T-helper 1 cell treated with Interleukin-12 subunit alpha and Interleukin-12 subunit beta and Interleukin-4 antibody, amounts not matched to agents 30 μg/mL and 1 μg/mL, for 36 hours (primary cell): ENCODE data around the gene LSAMP.

Source experiments
- H3K27ac Mint-ChIP-seq: one replicate; pipeline ENCODE4 v1.8.0; 2021; ENCODE audit warnings: mild to moderate bottlenecking, mixed read lengths
- H3K27me3 Mint-ChIP-seq: one replicate; pipeline ENCODE4 v1.8.0; 2021; ENCODE audit warnings: low read depth, mixed read lengths
- H3K36me3 Mint-ChIP-seq: one replicate; pipeline ENCODE4 v1.8.0; 2021; ENCODE audit warnings: low read depth, mixed read lengths
- H3K4me1 Mint-ChIP-seq: one replicate; pipeline ENCODE4 v1.8.0; 2021; ENCODE audit warnings: low read depth, mixed read lengths
- H3K4me3 Mint-ChIP-seq: one replicate; pipeline ENCODE4 v1.8.0; 2021; ENCODE audit warnings: mild to moderate bottlenecking, moderate library complexity, mixed read lengths
- H3K9me3 Mint-ChIP-seq: one replicate; pipeline ENCODE4 v1.8.0; 2021; ENCODE audit warnings: mixed read lengths

The LSAMP gene

GRCh38 chr3:116445311-116445841, at the start of gene LSAMP:
LSAMP (minus strand) TSS chr3:116445487.
- peaks cover 4% of the 10 kb centered on the region for H3K27me3 Mint-ChIP-seq
- no peaks in the 10 kb centered on the region for H3K4me1 Mint-ChIP-seq
- H3K27ac Mint-ChIP-seq = no peak within 1 kb of the TSS
- no peaks in the 10 kb centered on the region for H3K9me3 Mint-ChIP-seq
- H3K36me3 Mint-ChIP-seq = no peaks in the 10 kb centered on the region
- H3K4me3 Mint-ChIP-seq = no peak within 1 kb of the TSS

- Mint-ChIP-seq H3K4me1 (no peaks in the 10 kb centered on the region), H3K27me3 (no peaks in the 10 kb centered on the region), H3K27ac (no peak overlapping the region), H3K9me3 (peaks cover 9% of the 10 kb centered on the region), H3K4me3 (no peak overlapping the region), H3K36me3 (no peaks in the 10 kb centered on the region)
Measured at GRCh38 chr3:116492379-116492778, 47.1 kb upstream of the LSAMP start.

GRCh38 chr3:116483135-116483534, 37.8 kb upstream of the LSAMP start:
- Mint-ChIP-seq H3K27ac (no peak overlapping the region), H3K27me3 (no peaks in the 10 kb centered on the region), H3K9me3 (peaks cover 19% of the 10 kb centered on the region), H3K36me3 (no peaks in the 10 kb centered on the region), H3K4me3 (no peak overlapping the region), H3K4me1 (no peaks in the 10 kb centered on the region)

GRCh38 chr3:116476691-116477090, 31.4 kb upstream of the LSAMP start:
- Mint-ChIP-seq H3K4me1 (no peaks in the 10 kb centered on the region), H3K36me3 (no peaks in the 10 kb centered on the region), H3K4me3 (no peak overlapping the region), H3K9me3 (peaks cover 15% of the 10 kb centered on the region), H3K27me3 (no peaks in the 10 kb centered on the region), H3K27ac (no peak overlapping the region)

- no peaks in the 10 kb centered on the region for H3K4me1 Mint-ChIP-seq
- no peaks in the 10 kb centered on the region for H3K36me3 Mint-ChIP-seq
- no peak overlapping the region for H3K27ac Mint-ChIP-seq
- H3K4me3 Mint-ChIP-seq = no peak overlapping the region
- no peaks in the 10 kb centered on the region for H3K27me3 Mint-ChIP-seq
- H3K9me3 Mint-ChIP-seq = peaks cover 9% of the 10 kb centered on the region
Measured at GRCh38 chr3:116474801-116475200, 29.5 kb upstream of the LSAMP start.

- Mint-ChIP-seq H3K9me3 (peaks cover 5% of the 10 kb centered on the region), H3K4me3 (no peak overlapping the region), H3K36me3 (no peaks in the 10 kb centered on the region), H3K27me3 (no peaks in the 10 kb centered on the region), H3K4me1 (no peaks in the 10 kb centered on the region), H3K27ac (no peak overlapping the region)
Measured at GRCh38 chr3:116474032-116474780, 28.9 kb upstream of the LSAMP start.

GRCh38 chr3:116473602-116474001, 28.3 kb upstream of the LSAMP start:
- Mint-ChIP-seq H3K9me3 (peaks cover 5% of the 10 kb centered on the region), H3K4me1 (no peaks in the 10 kb centered on the region), H3K36me3 (no peaks in the 10 kb centered on the region), H3K27me3 (no peaks in the 10 kb centered on the region), H3K27ac (no peak overlapping the region), H3K4me3 (no peak overlapping the region)

GRCh38 chr3:116470605-116471197, 25.4 kb upstream of the LSAMP start:
- Mint-ChIP-seq H3K4me1 (no peaks in the 10 kb centered on the region), H3K4me3 (no peak overlapping the region), H3K27ac (no peak overlapping the region), H3K9me3 (no peaks in the 10 kb centered on the region), H3K36me3 (no peaks in the 10 kb centered on the region), H3K27me3 (no peaks in the 10 kb centered on the region)

DNA sequence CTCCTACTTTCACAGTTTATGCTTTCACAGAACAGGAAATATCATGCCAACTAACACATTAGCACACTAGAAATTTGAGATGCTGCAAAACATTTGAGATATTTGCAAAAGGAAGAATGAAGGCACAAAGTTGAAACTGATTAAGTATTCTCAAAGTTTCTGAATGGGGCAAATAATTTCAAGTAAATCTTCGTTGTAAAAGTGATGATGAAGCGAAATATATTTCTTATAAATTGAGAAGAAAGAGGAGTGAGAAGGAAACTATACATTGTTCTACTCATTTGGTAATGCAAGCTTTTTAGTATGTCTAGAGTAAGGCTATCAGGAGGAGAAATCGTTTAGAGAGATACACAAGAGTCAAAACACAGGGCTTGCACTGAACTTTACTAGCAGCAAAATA, 24.3 kb upstream of the LSAMP start:
- no peaks in the 10 kb centered on the region for H3K27me3 Mint-ChIP-seq
- no peak overlapping the region for H3K27ac Mint-ChIP-seq
- no peaks in the 10 kb centered on the region for H3K9me3 Mint-ChIP-seq
- H3K4me3 Mint-ChIP-seq = no peak overlapping the region
- no peaks in the 10 kb centered on the region for H3K36me3 Mint-ChIP-seq
- H3K4me1 Mint-ChIP-seq = no peaks in the 10 kb centered on the region

DNA sequence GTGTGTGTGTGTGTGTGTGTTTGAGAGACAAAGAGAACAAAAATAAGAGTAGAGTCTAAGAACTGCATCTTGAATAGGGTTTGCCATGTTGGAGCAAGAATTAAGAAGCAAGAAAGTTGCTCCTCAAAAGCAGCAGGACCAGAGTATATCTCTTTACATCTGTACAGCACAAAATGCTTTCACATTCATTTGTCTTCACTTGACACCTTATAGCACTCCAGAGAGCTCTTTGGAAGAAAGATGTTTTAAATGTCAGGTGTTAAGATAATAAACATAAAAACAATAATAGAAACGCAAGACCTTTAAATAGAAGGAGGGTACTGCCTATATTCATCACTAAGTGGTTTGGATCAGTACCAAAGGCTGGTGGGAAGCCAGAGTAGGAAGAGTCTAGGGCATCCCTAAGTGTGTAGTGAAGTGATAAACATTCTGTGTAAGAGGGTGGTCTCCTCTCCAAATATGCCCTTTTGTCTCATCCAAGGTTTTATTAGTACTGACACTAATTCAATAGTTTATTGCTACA, 19.1 kb upstream of the LSAMP start:
- no peaks in the 10 kb centered on the region for H3K9me3 Mint-ChIP-seq
- no peaks in the 10 kb centered on the region for H3K27me3 Mint-ChIP-seq
- no peaks in the 10 kb centered on the region for H3K4me1 Mint-ChIP-seq
- no peak overlapping the region for H3K4me3 Mint-ChIP-seq
- H3K36me3 Mint-ChIP-seq = no peaks in the 10 kb centered on the region
- no peak overlapping the region for H3K27ac Mint-ChIP-seq

- Mint-ChIP-seq H3K4me3 (no peak overlapping the region), H3K9me3 (peaks cover 8% of the 10 kb centered on the region), H3K27ac (no peak overlapping the region), H3K36me3 (no peaks in the 10 kb centered on the region), H3K27me3 (no peaks in the 10 kb centered on the region), H3K4me1 (no peaks in the 10 kb centered on the region)
Measured at GRCh38 chr3:116453666-116454346, 8.5 kb upstream of the LSAMP start.

GRCh38 chr3:116449546-116450350, 4.5 kb upstream of the LSAMP start:
- H3K4me1 Mint-ChIP-seq = no peaks in the 10 kb centered on the region
- no peaks in the 10 kb centered on the region for H3K36me3 Mint-ChIP-seq
- peaks cover 4% of the 10 kb centered on the region for H3K27me3 Mint-ChIP-seq
- H3K27ac Mint-ChIP-seq = no peak overlapping the region
- no peak overlapping the region for H3K4me3 Mint-ChIP-seq
- H3K9me3 Mint-ChIP-seq = peaks cover under 1% of the 10 kb centered on the region

DNA sequence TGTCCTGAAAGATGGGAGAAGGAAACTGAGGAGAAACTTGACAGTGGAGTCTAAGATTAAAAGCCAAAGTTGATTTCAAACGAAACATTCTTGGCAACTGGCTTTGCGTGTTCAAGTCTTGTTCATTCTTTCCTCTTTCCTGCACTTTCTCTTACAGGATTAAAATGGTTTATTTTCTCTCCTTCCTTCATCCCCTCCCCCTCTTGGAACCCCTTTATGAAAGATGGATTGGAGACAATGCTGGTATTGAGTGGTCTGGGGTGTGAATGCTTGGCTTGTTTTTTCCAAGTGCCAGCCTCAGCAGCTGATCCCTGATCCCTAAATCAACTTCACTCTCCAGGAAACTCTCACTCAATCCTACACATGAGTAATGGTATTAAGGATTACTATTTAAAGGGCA, 703 bp upstream of the LSAMP start:
- H3K4me1 Mint-ChIP-seq = no peaks in the 10 kb centered on the region
- no peaks in the 10 kb centered on the region for H3K36me3 Mint-ChIP-seq
- H3K27me3 Mint-ChIP-seq = peaks cover 4% of the 10 kb centered on the region
- H3K27ac Mint-ChIP-seq = no peak overlapping the region
- H3K4me3 Mint-ChIP-seq = no peak overlapping the region
- H3K9me3 Mint-ChIP-seq = no peaks in the 10 kb centered on the region

- H3K27me3 Mint-ChIP-seq = peaks cover 4% of the 10 kb centered on the region
- H3K4me1 Mint-ChIP-seq = no peaks in the 10 kb centered on the region
- H3K9me3 Mint-ChIP-seq = no peaks in the 10 kb centered on the region
- H3K36me3 Mint-ChIP-seq = no peaks in the 10 kb centered on the region
- H3K4me3 Mint-ChIP-seq = no peak overlapping the region
- H3K27ac Mint-ChIP-seq = no peak overlapping the region
Measured at GRCh38 chr3:116444819-116445310, 422 bp downstream of the LSAMP start.
